OCI-LY3 (cell line): ENCODE measurements around the gene DYRK1A.

ENCODE experiments used
- H2AFZ ChIP-seq: fragments of 200-600, 300-600 bp; shearing (Covaris generic); 2 replicates; pipeline ENCODE4 v1.6.0; 2014; ENCODE audit warnings: antibody characterized with exemption, low read depth, low read length
- H3K27ac ChIP-seq: fragments of 200-600, 300-600 bp; sonication (generic); 2 replicates; pipeline ENCODE4 v1.5.1; 2014; ENCODE audit warnings: mild to moderate bottlenecking, low read length, moderate library complexity, mixed read lengths
- H3K27me3 ChIP-seq: fragments of 200-600, 300-600 bp; sonication (generic); 2 replicates; pipeline ENCODE4 v1.6.1; 2014; ENCODE audit warnings: low read depth, low read length, mixed read lengths
- H3K36me3 ChIP-seq: fragments of 200-600, 300-600 bp; sonication (generic); replicated peaks from 2 replicates; pipeline ENCODE3; 2014; ENCODE audit warnings: low read depth, low read length, mixed read lengths
- H3K4me1 ChIP-seq: fragments of 300-600, 200-600 bp; sonication (generic); 2 replicates; pipeline ENCODE4 v1.6.1; 2014; ENCODE audit warnings: low read length, mixed read lengths
- H3K4me2 ChIP-seq: fragments of 200-600, 300-600 bp; sonication (generic); 2 replicates; pipeline ENCODE4 v1.6.1; 2014; ENCODE audit warnings: low read length, mixed read lengths
- H3K4me3 ChIP-seq: fragments of 300-600, 200-600 bp; sonication (generic); 2 replicates; pipeline ENCODE4 v1.5.1; 2014; ENCODE audit warnings: antibody characterized with exemption, mild to moderate bottlenecking, low read length, moderate library complexity
- H3K79me2 ChIP-seq: fragments of 300-600, 200-600 bp; shearing (Covaris generic); 2 replicates; pipeline ENCODE4 v1.6.1; 2014; ENCODE audit warnings: mild to moderate bottlenecking, low read length, mixed read lengths
- H3K9ac ChIP-seq: fragments of 300-600, 200-600 bp; shearing (Covaris generic); 2 replicates; pipeline ENCODE4 v1.6.0; 2014; ENCODE audit warnings: mild to moderate bottlenecking, low read length, moderate library complexity
- H3K9me3 ChIP-seq: fragments of 200-600, 300-600 bp; shearing (Covaris generic); 2 replicates; pipeline ENCODE4 v1.6.1; 2014; ENCODE audit warnings: low read length, mixed read lengths; ENCODE audit not compliant: insufficient read depth
- H4K20me1 ChIP-seq: fragments of 200-600, 300-600 bp; sonication (generic); 2 replicates; pipeline ENCODE4 v1.6.1; 2016; ENCODE audit warnings: low read length, mixed read lengths; ENCODE audit not compliant: insufficient read depth
- CTCF ChIP-seq: fragments of 200-600, 300-600 bp; sonication (generic); IDR thresholded peaks from 2 replicates; pipeline ENCODE4 v1.5.1; 2014; ENCODE audit warnings: antibody characterized with exemption, low read length, low read depth
- EZH2phosphoT487 ChIP-seq: fragments of 200-600 bp; shearing (Covaris generic); IDR thresholded peaks from 2 replicates; pipeline ENCODE4 v1.6.1; 2018; ENCODE audit warnings: antibody characterized with exemption, mixed run types, low read depth

The DYRK1A gene

GRCh38 chr21:37421306-37421705 lies 54.7 kb downstream of the DYRK1A start:
- Histone ChIP-seq H3K9ac (no peak overlapping the region), H3K36me3 (peaks cover 20% of the 10 kb centered on the region), H3K4me2 (no peak overlapping the region), H3K27ac (no peak overlapping the region), H3K9me3 (no peaks in the 10 kb centered on the region), H2AFZ (no peak overlapping the region), H4K20me1 (peaks cover 67% of the 10 kb centered on the region), H3K4me1 (no peaks in the 10 kb centered on the region), H3K27me3 (no peaks in the 10 kb centered on the region), H3K79me2 (peaks cover 85% of the 10 kb centered on the region), H3K4me3 (no peak overlapping the region)
- TF ChIP-seq EZH2phosphoT487 (no peak), CTCF (no peak)

GRCh38 chr21:37422382-37422781 lies 55.8 kb downstream of the DYRK1A start:
- Histone ChIP-seq H3K27ac (no peak overlapping the region), H3K4me1 (no peaks in the 10 kb centered on the region), H3K79me2 (peaks cover 82% of the 10 kb centered on the region), H3K9me3 (no peaks in the 10 kb centered on the region), H2AFZ (no peak overlapping the region), H3K27me3 (no peaks in the 10 kb centered on the region), H3K36me3 (peaks cover 20% of the 10 kb centered on the region), H3K4me2 (no peak overlapping the region), H3K4me3 (no peak overlapping the region), H3K9ac (no peak overlapping the region), H4K20me1 (peaks cover 65% of the 10 kb centered on the region)
- TF ChIP-seq CTCF = no peak
- TF ChIP-seq EZH2phosphoT487 = no peak

- no peak for TF ChIP-seq EZH2phosphoT487
- no peak for TF ChIP-seq CTCF
- H3K27me3 ChIP-seq = no peaks in the 10 kb centered on the region
- H3K9ac ChIP-seq = no peak overlapping the region
- H3K9me3 ChIP-seq = no peaks in the 10 kb centered on the region
- no peak overlapping the region for H3K27ac ChIP-seq
- H4K20me1 ChIP-seq = peaks cover 65% of the 10 kb centered on the region
- no peak overlapping the region for H3K4me3 ChIP-seq
- no peak overlapping the region for H2AFZ ChIP-seq
- no peak overlapping the region for H3K4me2 ChIP-seq
- peaks cover 20% of the 10 kb centered on the region for H3K36me3 ChIP-seq
- H3K4me1 ChIP-seq = no peaks in the 10 kb centered on the region
- H3K79me2 ChIP-seq = peaks cover 81% of the 10 kb centered on the region
Measured at GRCh38 chr21:37423103-37423502, 56.5 kb downstream of the DYRK1A start.

- H3K4me3 ChIP-seq = no peak overlapping the region
- no peaks in the 10 kb centered on the region for H3K9me3 ChIP-seq
- TF ChIP-seq CTCF (no peak), EZH2phosphoT487 (no peak)
- H3K4me1 ChIP-seq = peaks cover 4% of the 10 kb centered on the region; the same call in 1 of the 2 replicates
- no peaks in the 10 kb centered on the region for H3K27me3 ChIP-seq
- no peak overlapping the region for H3K27ac ChIP-seq
- H2AFZ ChIP-seq = no peak overlapping the region
- peaks cover 63% of the 10 kb centered on the region for H4K20me1 ChIP-seq
- H3K36me3 ChIP-seq = peaks cover 27% of the 10 kb centered on the region
- peaks cover 81% of the 10 kb centered on the region for H3K79me2 ChIP-seq
- no peak overlapping the region for H3K9ac ChIP-seq
- H3K4me2 ChIP-seq = no peak overlapping the region
Measured at GRCh38 chr21:37424396-37424795, 57.8 kb downstream of the DYRK1A start.
